Neural cell (in vitro differentiated cells): ENCODE results near the gene SMIM44. TPM values are rescaled to one million over a fixed set of nuclear protein-coding genes. Genes with fewer than 3 reads are reported as not detected.

Experiments used
- H2AFZ ChIP-seq: fragments of 200-600, 300-800 bp; sonication (generic), shearing (Covaris generic); 2 replicates; pipeline ENCODE4 v1.6.0; 2014; ENCODE audit warnings: low read depth, mild to moderate bottlenecking, antibody characterized with exemption, low read length, moderate library complexity
- H3F3A ChIP-seq: fragments of 200-600 bp; shearing (Covaris generic); 2 replicates; pipeline ENCODE4 v1.6.1; 2016; ENCODE audit warnings: mild to moderate bottlenecking, moderate library complexity, mixed read lengths, antibody characterized with exemption, low read length; ENCODE audit not compliant: insufficient read depth, poor library complexity, severe bottlenecking
- H3K27ac ChIP-seq: fragments of 200-600, 300-800 bp; sonication (generic), shearing (Covaris generic); 2 replicates; pipeline ENCODE4 v1.5.1; 2014; ENCODE audit warnings: mild to moderate bottlenecking, low read length, moderate library complexity
- H3K27me3 ChIP-seq: fragments of 300-800, 200-600 bp; sonication (generic), shearing (Covaris generic); 2 replicates; pipeline ENCODE4 v1.6.0; 2014; ENCODE audit warnings: mild to moderate bottlenecking, low read depth, low read length, moderate library complexity; ENCODE audit not compliant: insufficient read depth
- H3K36me3 ChIP-seq: fragments of 300-800, 200-600 bp; sonication (generic), shearing (Covaris generic); 2 replicates; pipeline ENCODE4 v1.5.1; 2014; ENCODE audit warnings: mild to moderate bottlenecking, antibody characterized with exemption, low read length, moderate library complexity; ENCODE audit not compliant: insufficient read depth
- H3K4me2 ChIP-seq: fragments of 300-800, 200-600 bp; sonication (generic), shearing (Covaris generic); 2 replicates; pipeline ENCODE4 v1.6.0; 2014; ENCODE audit warnings: mild to moderate bottlenecking, low read length
- H3K4me3 ChIP-seq: fragments of 300-800, 200-600 bp; sonication (generic), shearing (Covaris generic); 2 replicates; pipeline ENCODE4 v1.5.1; 2014; ENCODE audit warnings: mild to moderate bottlenecking, low read length, moderate library complexity
- H3K79me2 ChIP-seq: fragments of 200-600 bp; shearing (Covaris generic); replicated peaks from 2 replicates; pipeline ENCODE4 v1.6.0; 2014; ENCODE audit warnings: mild to moderate bottlenecking, low read length, moderate library complexity; ENCODE audit not compliant: insufficient read depth
- H3K9ac ChIP-seq: fragments of 300-800, 200-600 bp; sonication (generic), shearing (Covaris generic); 2 replicates; pipeline ENCODE4 v1.6.1; 2016; ENCODE audit warnings: mild to moderate bottlenecking, low read length, mixed read lengths
- H3K9me2 ChIP-seq: fragments of 200-600 bp; shearing (Covaris generic); 2 replicates; pipeline ENCODE4 v1.6.1; 2016; ENCODE audit warnings: mild to moderate bottlenecking, low read length, mixed read lengths; ENCODE audit not compliant: insufficient read depth
- H3K9me3 ChIP-seq: fragments of 200-600, 300-800 bp; sonication (generic), shearing (Covaris generic); 2 replicates; pipeline ENCODE4 v1.6.1; 2016; ENCODE audit warnings: mild to moderate bottlenecking, mixed run types, low read length, moderate library complexity, mixed read lengths
- H4K20me1 ChIP-seq: fragments of 200-600 bp; shearing (Covaris generic); 2 replicates; pipeline ENCODE4 v1.6.1; 2016; ENCODE audit warnings: mild to moderate bottlenecking, mixed run types; ENCODE audit not compliant: insufficient read depth
- CTCF ChIP-seq: fragments of 450-650 bp; IDR thresholded peaks from 2 replicates; pipeline ENCODE4 v1.5.1; 2014; ENCODE audit warnings: antibody characterized with exemption, mild to moderate bottlenecking, moderate library complexity; ENCODE audit not compliant: poor library complexity, severe bottlenecking
- EP300 ChIP-seq: fragments of 450-650 bp; conservative IDR thresholded peaks from 2 replicates; pipeline ENCODE4 v1.6.1; 2014; ENCODE audit warnings: antibody characterized with exemption, mild to moderate bottlenecking, moderate library complexity; ENCODE audit not compliant: poor library complexity, severe bottlenecking
- EZH2 ChIP-seq: fragments of 200-600, 300-800 bp; shearing (Covaris generic), sonication (generic); IDR thresholded peaks from 2 replicates; pipeline ENCODE4 v1.6.1; 2014; ENCODE audit warnings: antibody characterized with exemption, low read length, borderline replicate concordance, mild to moderate bottlenecking; ENCODE audit not compliant: insufficient read depth, poor library complexity, severe bottlenecking
- MXI1 ChIP-seq: fragments of 450-650 bp; conservative IDR thresholded peaks from 2 replicates; pipeline ENCODE4 v1.6.1; 2014; ENCODE audit warnings: antibody characterized with exemption, mild to moderate bottlenecking; ENCODE audit not compliant: poor library complexity, severe bottlenecking
- POLR2AphosphoS5 ChIP-seq: IDR thresholded peaks from 2 replicates; pipeline ENCODE4 v1.6.1; 2012
- RAD21 ChIP-seq: fragments of 450-650 bp; conservative IDR thresholded peaks from 2 replicates; pipeline ENCODE4 v1.6.1; 2014; ENCODE audit warnings: antibody characterized with exemption, mild to moderate bottlenecking, moderate library complexity
- REST ChIP-seq: IDR thresholded peaks from 2 replicates; pipeline ENCODE4 v1.6.1; 2012; ENCODE audit warnings: borderline replicate concordance
- SMC3 ChIP-seq: fragments of 450-650 bp; conservative IDR thresholded peaks from 2 replicates; pipeline ENCODE4 v1.6.1; 2014; ENCODE audit warnings: antibody characterized with exemption, mild to moderate bottlenecking, moderate library complexity; ENCODE audit not compliant: poor library complexity
- TAF1 ChIP-seq: IDR thresholded peaks from 2 replicates; pipeline ENCODE4 v1.6.1; 2012; ENCODE audit warnings: low read depth
- polyA plus RNA-seq: library from polyadenylated mRNA; depleted of rRNA; stranded (reverse); fragments of >200 nt; gene quantifications from 2 replicates; pipeline ENCODE4 v1.2.3, GENCODE V29; 2014

The SMIM44 gene
- polyA plus RNA-seq, 1 donor from 2014 or later = not detected

- Histone ChIP-seq H3K27ac (no peak overlapping the region), H3F3A (no peaks in the 10 kb centered on the region), H2AFZ (no peak overlapping the region), H3K79me2 (no peaks in the 10 kb centered on the region), H3K36me3 (no peaks in the 10 kb centered on the region), H3K9me2 (no peaks in the 10 kb centered on the region), H3K9ac (no peak overlapping the region), H3K27me3 (no peaks in the 10 kb centered on the region), H3K4me3 (no peak overlapping the region), H3K4me2 (no peak overlapping the region), H4K20me1 (no peaks in the 10 kb centered on the region), H3K9me3 (no peaks in the 10 kb centered on the region)
- TF ChIP-seq SMC3 (no peak), MXI1 (no peak), RAD21 (no peak), POLR2AphosphoS5 (no peak), TAF1 (no peak), CTCF (no peak), REST (no peak), EZH2 (no peak), EP300 (no peak)
Measured at GRCh38 chr19:3492131-3492839, 9.0 kb upstream of the SMIM44 start.

GRCh38 chr19:3491396-3492119, 8.3 kb upstream of the SMIM44 start:
- Histone ChIP-seq H3K4me3 (no peak overlapping the region), H3K9me3 (no peaks in the 10 kb centered on the region), H3K36me3 (no peaks in the 10 kb centered on the region), H3K27me3 (no peaks in the 10 kb centered on the region), H3K9me2 (no peaks in the 10 kb centered on the region), H2AFZ (no peak overlapping the region), H3K9ac (no peak overlapping the region), H4K20me1 (no peaks in the 10 kb centered on the region), H3F3A (no peaks in the 10 kb centered on the region), H3K4me2 (no peak overlapping the region), H3K27ac (no peak overlapping the region), H3K79me2 (no peaks in the 10 kb centered on the region)
- no peak for TF ChIP-seq EZH2
- no peak for TF ChIP-seq REST
- no peak for TF ChIP-seq POLR2AphosphoS5
